Right forelimb (tissue), 1 donor: Measurements from ENCODE around the gene ARHGAP31.
"Not testable (repeated sequence)": the region's sequence is repeated elsewhere in the genome, so short reads cannot be mapped to it uniquely, and the experiment has no call there.

ENCODE experiments used
- DNase-seq: peaks from one replicate; pipeline ENCODE4 v3.0.0-alpha.2; 2018

The ARHGAP31 gene

GRCh38 chr3:119352034-119352609, 57.9 kb downstream of the ARHGAP31 start:
- no peak for DNase-seq

- no peak for DNase-seq
Measured at GRCh38 chr3:119352863-119353527, 58.8 kb downstream of the ARHGAP31 start.

- DNase-seq: not testable (repeated sequence)
Measured at GRCh38 chr3:119355608-119356007, 61.4 kb downstream of the ARHGAP31 start.

- DNase-seq: no peak
Measured at GRCh38 chr3:119356646-119357045, 62.5 kb downstream of the ARHGAP31 start.

- no peak for DNase-seq
Measured at GRCh38 chr3:119357190-119357589, 63.0 kb downstream of the ARHGAP31 start.

GRCh38 chr3:119359476-119360326, 65.5 kb downstream of the ARHGAP31 start:
- no peak for DNase-seq

- no peak for DNase-seq
Measured at GRCh38 chr3:119360736-119361462, 66.7 kb downstream of the ARHGAP31 start.

GRCh38 chr3:119362010-119362409, 67.8 kb downstream of the ARHGAP31 start:
- no peak for DNase-seq

- DNase-seq: no peak
Measured at GRCh38 chr3:119362940-119363725, 69.0 kb downstream of the ARHGAP31 start.

- DNase-seq: no peak
Measured at GRCh38 chr3:119364401-119364800, 70.2 kb downstream of the ARHGAP31 start.

- DNase-seq: no peak
Measured at GRCh38 chr3:119365418-119365817, 71.2 kb downstream of the ARHGAP31 start.

- DNase-seq: no peak
Measured at GRCh38 chr3:119367000-119367399, 72.8 kb downstream of the ARHGAP31 start.

- no peak for DNase-seq
Measured at GRCh38 chr3:119368298-119368697, 74.1 kb downstream of the ARHGAP31 start.

- DNase-seq: not testable (repeated sequence)
Measured at GRCh38 chr3:119371786-119372185, 77.6 kb downstream of the ARHGAP31 start.

GRCh38 chr3:119375106-119375505, 80.9 kb downstream of the ARHGAP31 start:
- no peak for DNase-seq

- DNase-seq: no peak
Measured at GRCh38 chr3:119375510-119375909, 81.3 kb downstream of the ARHGAP31 start.

- DNase-seq: no peak
Measured at GRCh38 chr3:119376758-119377157, 82.6 kb downstream of the ARHGAP31 start.

- DNase-seq: no peak
Measured at GRCh38 chr3:119378259-119378803, 84.1 kb downstream of the ARHGAP31 start.

- DNase-seq: no peak
Measured at GRCh38 chr3:119380697-119381096, 86.5 kb downstream of the ARHGAP31 start.

- no peak for DNase-seq
Measured at GRCh38 chr3:119382134-119382533, 88.0 kb downstream of the ARHGAP31 start.

- no peak for DNase-seq
Measured at GRCh38 chr3:119388577-119388976, 94.4 kb downstream of the ARHGAP31 start.

GRCh38 chr3:119395923-119396358, 101.8 kb downstream of the ARHGAP31 start:
- no peak for DNase-seq
